SK-N-SH (cell line): ENCODE measurements around the gene PLA2G6. TPM values are rescaled to one million over a fixed set of nuclear protein-coding genes. Genes with fewer than 3 reads are reported as not detected.

Experiments
- CTCF ChIA-PET: fragments of 300-600, 350-600 bp; formaldehyde crosslinking; extraction: SDS; loops from one replicate; lab custom pipeline; 2021; lab: Yijun Ruan, JAX
- POLR2A ChIA-PET: fragments of 350-600 bp; sonication (Branson Sonifier 250); formaldehyde crosslinking; extraction: SDS; loops from one replicate; lab custom pipeline; 2020; ENCODE audit warnings: antibody characterized with exemption, inconsistent platforms; lab: Yijun Ruan, JAX
- DNase-seq: peaks from one replicate; pipeline ENCODE4 v3.0.0; 2012
- H2AFZ ChIP-seq: fragments of 200-600 bp; sonication (generic); 2 replicates; pipeline ENCODE4 v1.8.1; 2016; ENCODE audit warnings: antibody characterized with exemption, mild to moderate bottlenecking, low read depth
- H3F3A ChIP-seq: fragments of 200-600 bp; sonication (generic); replicated peaks from 2 replicates; pipeline ENCODE3; 2016; ENCODE audit warnings: antibody characterized with exemption, mild to moderate bottlenecking; ENCODE audit not compliant: insufficient read depth
- H3K27ac ChIP-seq, 2 experiments: fragments of 200-500 bp in 1 of 2; fragments of 200-600 bp in 1 of 2; sonication (Bioruptor generic) in 1 of 2; sonication (generic), shearing (Covaris generic) in 1 of 2; 2 replicates each; pipeline versions ENCODE4 v1.5.1 to v1.6.1; 2014 to 2016; ENCODE audit warnings: low read depth in 2 of 2, inconsistent platforms in 1 of 2, low read length in 1 of 2, mild to moderate bottlenecking in 1 of 2, mixed read lengths in 1 of 2
- H3K27me3 ChIP-seq: fragments of 200-600 bp; sonication (generic), shearing (Covaris generic); 2 replicates; pipeline ENCODE4 v1.6.1; 2016; ENCODE audit warnings: mixed run types; ENCODE audit not compliant: insufficient read depth
- H3K36me3 ChIP-seq, 2 experiments: fragments of 200-500 bp in 1 of 2; fragments of 200-600 bp in 1 of 2; sonication (Bioruptor generic) in 1 of 2; sonication (generic) in 1 of 2; replicated peaks in 1 of 2; 2 replicates each; pipeline versions ENCODE3 to v1.5.1; 2014 to 2016; ENCODE audit warnings: low read length in 1 of 2, mild to moderate bottlenecking in 1 of 2; ENCODE audit not compliant: insufficient read depth in 2 of 2, control insufficient read depth in 1 of 2
- H3K4me1 ChIP-seq, 2 experiments: fragments of 200-500 bp in 1 of 2; fragments of 200-600 bp in 1 of 2; sonication (Bioruptor generic) in 1 of 2; sonication (generic), shearing (Covaris generic) in 1 of 2; 2 replicates each; pipeline versions ENCODE4 v1.5.1 to v1.6.1; 2014 to 2016; ENCODE audit warnings: low read depth in 1 of 2, low read length in 1 of 2, mixed run types in 1 of 2; ENCODE audit not compliant: insufficient read depth in 2 of 2, control insufficient read depth in 1 of 2
- H3K4me2 ChIP-seq: fragments of 200-600 bp; sonication (generic), shearing (Covaris generic); 2 replicates; pipeline ENCODE4 v1.6.1; 2017; ENCODE audit warnings: mixed run types
- H3K4me3 ChIP-seq, 2 experiments: fragments of 200-500 bp in 1 of 2; fragments of 200-600 bp in 1 of 2; sonication (Bioruptor generic) in 1 of 2; sonication (generic), shearing (Covaris generic) in 1 of 2; 2 replicates each; pipeline versions ENCODE4 v1.5.1 to v1.8.1; 2014 to 2016; ENCODE audit warnings: low read depth in 2 of 2, inconsistent platforms in 1 of 2, low read length in 1 of 2, mild to moderate bottlenecking in 1 of 2, mixed read lengths in 1 of 2, moderate library complexity in 1 of 2
- H3K79me2 ChIP-seq: fragments of 200-600 bp; sonication (generic); 2 replicates; pipeline ENCODE4 v1.8.1; 2017; ENCODE audit warnings: mild to moderate bottlenecking; ENCODE audit not compliant: insufficient read depth
- H3K9ac ChIP-seq: fragments of 200-600 bp; sonication (generic); 2 replicates; pipeline ENCODE4 v1.6.1; 2017; ENCODE audit warnings: mixed run types
- H3K9me2 ChIP-seq: fragments of 200-600 bp; sonication (generic); 2 replicates; pipeline ENCODE4 v1.6.1; 2017; ENCODE audit warnings: mixed run types
- H3K9me3 ChIP-seq: fragments of 200-600 bp; sonication (generic); 2 replicates; pipeline ENCODE4 v1.6.1; 2017; ENCODE audit warnings: mixed run types, mild to moderate bottlenecking, moderate library complexity
- H4K20me1 ChIP-seq: fragments of 200-600 bp; sonication (generic); 2 replicates; pipeline ENCODE4 v1.6.1; 2017; ENCODE audit warnings: mild to moderate bottlenecking, mixed run types; ENCODE audit not compliant: insufficient read depth
- EP300 ChIP-seq, 2 experiments: IDR thresholded peaks; 2 replicates each; pipeline versions ENCODE4 v1.4.0 to v1.6.1; 2012; ENCODE audit warnings: borderline replicate concordance in 1 of 2, low read depth in 1 of 2, low read length in 1 of 2
- FOSL2 ChIP-seq: IDR thresholded peaks from 2 replicates; pipeline ENCODE4 v1.4.0; 2012; ENCODE audit warnings: low read depth, mild to moderate bottlenecking, moderate library complexity, borderline replicate concordance
- FOXJ3 ChIP-seq: sonication (generic); formaldehyde crosslinking; IDR thresholded peaks from 2 replicates; pipeline ENCODE4 v1.5.1; 2020; ENCODE audit warnings: mild to moderate bottlenecking, missing genetic modification reagents
- GABPA ChIP-seq: IDR thresholded peaks from 2 replicates; pipeline ENCODE4 v1.4.0; 2012; ENCODE audit warnings: low read depth, mild to moderate bottlenecking
- GATA2 ChIP-seq: sonication (generic); formaldehyde crosslinking; IDR thresholded peaks from 2 replicates; pipeline ENCODE4 v1.5.0; 2020; ENCODE audit warnings: mild to moderate bottlenecking, missing genetic modification reagents
- IRF3 ChIP-seq: fragments of 150-350 bp; IDR thresholded peaks from 2 replicates; pipeline ENCODE4 v1.6.1; 2016; ENCODE audit warnings: mild to moderate bottlenecking, low read depth, low read length
- JUND ChIP-seq: IDR thresholded peaks from 2 replicates; pipeline ENCODE4 v1.4.0; 2012
- MXI1 ChIP-seq: IDR thresholded peaks from 2 replicates; pipeline ENCODE4 v1.6.1; 2012; ENCODE audit warnings: mild to moderate bottlenecking, low read depth, low read length, improper control_type of control experiment
- NRF1 ChIP-seq: IDR thresholded peaks from 2 replicates; pipeline ENCODE4 v1.6.1; 2012; ENCODE audit warnings: low read depth, mild to moderate bottlenecking, low read length
- PBX3 ChIP-seq: IDR thresholded peaks from 2 replicates; pipeline ENCODE4; 2012
- REST ChIP-seq: IDR thresholded peaks from 2 replicates; pipeline ENCODE4 v1.6.1; 2012; ENCODE audit warnings: mild to moderate bottlenecking, low read depth, low read length, moderate library complexity
- RFX5 ChIP-seq: IDR thresholded peaks from 2 replicates; pipeline ENCODE4 v1.6.1; 2012; ENCODE audit warnings: mild to moderate bottlenecking, improper control_type of control experiment, low read length
- SIN3A ChIP-seq: IDR thresholded peaks from 2 replicates; pipeline ENCODE4 v1.6.1; 2012; ENCODE audit warnings: low read depth, mild to moderate bottlenecking, low read length, moderate library complexity, borderline replicate concordance
- SMC3 ChIP-seq: IDR thresholded peaks from 2 replicates; pipeline ENCODE4 v1.6.1; 2012; ENCODE audit warnings: low read depth, low read length, improper control_type of control experiment
- TCF12 ChIP-seq: IDR thresholded peaks from 2 replicates; pipeline ENCODE4 v1.4.0; 2012
- TEAD4 ChIP-seq: IDR thresholded peaks from 2 replicates; pipeline ENCODE4 v1.4.0; 2012; ENCODE audit warnings: mild to moderate bottlenecking, borderline replicate concordance; ENCODE audit not compliant: insufficient read depth
- USF1 ChIP-seq: IDR thresholded peaks from 2 replicates; pipeline ENCODE4 v1.4.0; 2012; ENCODE audit warnings: low read depth, borderline replicate concordance
- USF2 ChIP-seq: fragments of 150-350 bp; IDR thresholded peaks from 2 replicates; pipeline ENCODE4 v1.6.1; 2017; ENCODE audit warnings: antibody characterized with exemption, low read length, low read depth, borderline replicate concordance
- ZBTB33 ChIP-seq: IDR thresholded peaks from 2 replicates; pipeline ENCODE4 v1.4.0; 2012; ENCODE audit warnings: low read depth, borderline replicate concordance
- WGBS: methylation state at CpG from one replicate; pipeline ENCODE4 v1.1.6; 2017; ENCODE audit warnings: low lambda C conversion rate; 5-methylcytosine and 5-hydroxymethylcytosine counted together
- polyA plus RNA-seq, 3 experiments: library from polyadenylated mRNA; depleted of rRNA; stranded (reverse); fragments of >200 nt; gene quantifications; 2 replicates each; pipeline ENCODE4 v1.2.3, GENCODE V29; 2012

Gene PLA2G6
- polyA plus RNA-seq, 1 of the 3 experiments (the other 2 are of a cell fraction): 10.5 TPM

GRCh38 chr22:38169116-38169515 lies 12.5 kb downstream of the PLA2G6 start:
- no peak for TF ChIP-seq SIN3A
- no peak for TF ChIP-seq FOXJ3 (CRISPR knock-in tag)
- TF ChIP-seq RFX5: no peak
- no peak for TF ChIP-seq USF1
- TF ChIP-seq NRF1: no peak
- TF ChIP-seq PBX3: no peak
- TF ChIP-seq GABPA: no peak
- no peak for TF ChIP-seq MXI1
- no peak for TF ChIP-seq EP300 (IDR thresholded peaks at IDR 0.05; ENCODE audit: borderline replicate concordance in 1 of 2, low read depth in 1 of 2, low read length in 1 of 2)
- TF ChIP-seq TEAD4: no peak
- TF ChIP-seq ZBTB33: no peak
- TF ChIP-seq REST: no peak
- no peak for TF ChIP-seq SMC3
- TF ChIP-seq IRF3: no peak
- TF ChIP-seq USF2: no peak
- no peak for TF ChIP-seq GATA2 (CRISPR knock-in tag)
- no peak for TF ChIP-seq TCF12
- no peak for TF ChIP-seq JUND
- TF ChIP-seq FOSL2: no peak
- TF ChIP-seq, all 33 proteins: peak for 0
- Histone ChIP-seq H3K9ac (no peak overlapping the region), H3K79me2 (no peaks in the 10 kb centered on the region), H3K9me3 (no peaks in the 10 kb centered on the region), H3K27ac (no peak overlapping the region), H3K9me2 (no peaks in the 10 kb centered on the region), H4K20me1 (no peaks in the 10 kb centered on the region), H3K36me3 (no peaks in the 10 kb centered on the region), H3K27me3 (no peaks in the 10 kb centered on the region), H3K4me3 (no peak overlapping the region), H2AFZ (no peak overlapping the region), H3F3A (no peaks in the 10 kb centered on the region), H3K4me2 (no peak overlapping the region), H3K4me1 (peaks cover 0 to 26% of the 10 kb centered on the region in 2 experiments; a peak in 1 of 4 replicates)
- ChIA-PET POLR2A (no interaction called here), CTCF (no interaction called here)
- 91% methylated on average over 6 of the region's 17 CpGs for WGBS
- no peak for DNase-seq
